ENCODE data around the gene FNBP1. TPM values are rescaled to one million over a fixed set of nuclear protein-coding genes. Genes with fewer than 3 reads are reported as not detected.

Gene FNBP1
- 10.2 and 11.0 TPM in 2 replicates for polyA plus RNA-seq (2012; rRNA removed)
- 13.1 and 17.9 TPM in 2 replicates for polyA plus RNA-seq (2012; cell fraction: cytosol; rRNA removed)
- 19.1 and 20.3 TPM in 2 replicates for polyA plus RNA-seq (2012; cell fraction: nucleus; rRNA removed)

DNA sequence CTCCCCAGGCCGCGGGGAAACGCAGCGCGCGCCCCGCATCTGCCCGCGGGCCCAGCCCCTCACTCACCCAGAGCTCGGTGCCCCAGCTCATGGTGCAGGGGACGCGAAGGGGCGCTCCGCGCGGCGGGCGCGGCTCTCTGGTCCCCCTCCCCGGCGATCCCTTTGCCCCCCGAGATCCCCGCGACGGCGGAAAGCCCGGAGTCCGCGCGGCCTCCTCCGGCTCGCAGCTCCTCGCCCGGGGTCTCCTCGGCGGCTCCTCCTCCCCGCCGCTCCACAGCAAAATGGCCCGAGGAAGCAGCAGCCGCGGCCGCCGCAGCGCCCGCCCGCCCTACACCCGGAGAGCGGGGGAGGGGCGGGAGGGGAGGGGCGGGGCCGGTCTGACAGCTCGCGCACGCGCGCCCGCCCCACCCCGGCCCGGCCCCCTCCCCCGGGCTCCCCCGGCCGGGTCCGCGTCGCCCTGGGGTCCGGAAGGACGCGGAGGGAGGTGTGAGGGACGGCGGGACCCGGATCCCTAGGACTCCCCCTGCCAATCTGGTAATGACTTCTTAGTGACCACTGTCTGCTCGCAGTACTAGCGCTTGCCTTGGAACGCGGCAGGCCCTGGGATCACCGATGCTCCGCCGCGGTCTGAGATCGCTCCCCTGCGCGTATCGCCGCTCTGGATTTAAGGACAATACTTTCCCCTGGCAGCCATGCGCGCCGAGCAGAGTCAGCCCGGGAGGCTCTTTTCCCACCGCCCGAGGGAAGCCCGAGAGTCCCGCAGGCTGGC, at the start of gene FNBP1:
Gene FNBP1 (minus strand): TSS at position 305 of the 769 bp plus-strand sequence. CDS start 214 bp downstream, at position 91.
- CTCF ChIA-PET: interaction anchor here (0.6 to 1.2 kb wide), 5 partner anchors 8 to 232 kb away, joined by 3 to 7 read pairs (median 3); partner anchors contain the start of gene GPR107
- TF ChIP-seq, protein P1, sequence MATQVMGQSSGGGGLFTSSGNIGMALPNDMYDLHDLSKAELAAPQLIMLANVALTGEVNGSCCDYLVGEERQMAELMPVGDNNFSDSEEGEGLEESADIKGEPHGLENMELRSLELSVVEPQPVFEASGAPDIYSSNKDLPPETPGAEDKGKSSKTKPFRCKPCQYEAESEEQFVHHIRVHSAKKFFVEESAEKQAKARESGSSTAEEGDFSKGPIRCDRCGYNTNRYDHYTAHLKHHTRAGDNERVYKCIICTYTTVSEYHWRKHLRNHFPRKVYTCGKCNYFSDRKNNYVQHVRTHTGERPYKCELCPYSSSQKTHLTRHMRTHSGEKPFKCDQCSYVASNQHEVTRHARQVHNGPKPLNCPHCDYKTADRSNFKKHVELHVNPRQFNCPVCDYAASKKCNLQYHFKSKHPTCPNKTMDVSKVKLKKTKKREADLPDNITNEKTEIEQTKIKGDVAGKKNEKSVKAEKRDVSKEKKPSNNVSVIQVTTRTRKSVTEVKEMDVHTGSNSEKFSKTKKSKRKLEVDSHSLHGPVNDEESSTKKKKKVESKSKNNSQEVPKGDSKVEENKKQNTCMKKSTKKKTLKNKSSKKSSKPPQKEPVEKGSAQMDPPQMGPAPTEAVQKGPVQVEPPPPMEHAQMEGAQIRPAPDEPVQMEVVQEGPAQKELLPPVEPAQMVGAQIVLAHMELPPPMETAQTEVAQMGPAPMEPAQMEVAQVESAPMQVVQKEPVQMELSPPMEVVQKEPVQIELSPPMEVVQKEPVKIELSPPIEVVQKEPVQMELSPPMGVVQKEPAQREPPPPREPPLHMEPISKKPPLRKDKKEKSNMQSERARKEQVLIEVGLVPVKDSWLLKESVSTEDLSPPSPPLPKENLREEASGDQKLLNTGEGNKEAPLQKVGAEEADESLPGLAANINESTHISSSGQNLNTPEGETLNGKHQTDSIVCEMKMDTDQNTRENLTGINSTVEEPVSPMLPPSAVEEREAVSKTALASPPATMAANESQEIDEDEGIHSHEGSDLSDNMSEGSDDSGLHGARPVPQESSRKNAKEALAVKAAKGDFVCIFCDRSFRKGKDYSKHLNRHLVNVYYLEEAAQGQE (IDR thresholded peaks at IDR 0.05; ENCODE audit: low read depth, low read length): 0 out of 2 replicates have a peak, but pooled peaks have one; percentile 66
- TF ChIP-seq TEAD4 (IDR thresholded peaks at IDR 0.05; ENCODE audit: borderline replicate concordance, insufficient read depth) (no peak), NFIC (IDR thresholded peaks at IDR 0.05; ENCODE audit: borderline replicate concordance) (no peak), MEF2A (IDR thresholded peaks at IDR 0.05; ENCODE audit: borderline replicate concordance, low read depth) (no peak), RFX5 (IDR thresholded peaks at IDR 0.05; ENCODE audit: low read length) (no peak), FOSL2 (IDR thresholded peaks at IDR 0.05; ENCODE audit: borderline replicate concordance, low read depth) (no peak; the same call in 1 of the 2 replicates), YY1 (IDR thresholded peaks at IDR 0.05; ENCODE audit: low read depth) (peak; percentile 75; the same call in 1 of the 2 replicates), TAF1 (IDR thresholded peaks at IDR 0.05; ENCODE audit: borderline replicate concordance, low read depth, low read length) (peak; percentile 94), SMC3 (IDR thresholded peaks at IDR 0.05; ENCODE audit: low read depth, low read length) (no peak), RCOR1 (IDR thresholded peaks at IDR 0.05; ENCODE audit: low read length) (no peak), EZH2phosphoT487 (IDR thresholded peaks at IDR 0.05; ENCODE audit: borderline replicate concordance, low read depth) (no peak), POLR2AphosphoS5 (IDR thresholded peaks at IDR 0.05; ENCODE audit: low read depth, low read length) (peak; percentile 67), FOXJ3 (CRISPR knock-in tag; IDR thresholded peaks at IDR 0.05) (no peak), GABPA (IDR thresholded peaks at IDR 0.05; ENCODE audit: low read depth) (no peak), GATA2 (CRISPR knock-in tag; IDR thresholded peaks at IDR 0.05) (no peak), SIN3A (IDR thresholded peaks at IDR 0.05; ENCODE audit: borderline replicate concordance, low read depth, low read length) (0 out of 2 replicates have a peak, but pooled peaks have one; percentile 60)
- TF ChIP-seq, protein P2, sequence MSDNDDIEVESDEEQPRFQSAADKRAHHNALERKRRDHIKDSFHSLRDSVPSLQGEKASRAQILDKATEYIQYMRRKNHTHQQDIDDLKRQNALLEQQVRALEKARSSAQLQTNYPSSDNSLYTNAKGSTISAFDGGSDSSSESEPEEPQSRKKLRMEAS (IDR thresholded peaks at IDR 0.05; ENCODE audit: low read depth): peak; percentile 45; the same call in 1 of the 2 replicates
- TF ChIP-seq, protein P3, sequence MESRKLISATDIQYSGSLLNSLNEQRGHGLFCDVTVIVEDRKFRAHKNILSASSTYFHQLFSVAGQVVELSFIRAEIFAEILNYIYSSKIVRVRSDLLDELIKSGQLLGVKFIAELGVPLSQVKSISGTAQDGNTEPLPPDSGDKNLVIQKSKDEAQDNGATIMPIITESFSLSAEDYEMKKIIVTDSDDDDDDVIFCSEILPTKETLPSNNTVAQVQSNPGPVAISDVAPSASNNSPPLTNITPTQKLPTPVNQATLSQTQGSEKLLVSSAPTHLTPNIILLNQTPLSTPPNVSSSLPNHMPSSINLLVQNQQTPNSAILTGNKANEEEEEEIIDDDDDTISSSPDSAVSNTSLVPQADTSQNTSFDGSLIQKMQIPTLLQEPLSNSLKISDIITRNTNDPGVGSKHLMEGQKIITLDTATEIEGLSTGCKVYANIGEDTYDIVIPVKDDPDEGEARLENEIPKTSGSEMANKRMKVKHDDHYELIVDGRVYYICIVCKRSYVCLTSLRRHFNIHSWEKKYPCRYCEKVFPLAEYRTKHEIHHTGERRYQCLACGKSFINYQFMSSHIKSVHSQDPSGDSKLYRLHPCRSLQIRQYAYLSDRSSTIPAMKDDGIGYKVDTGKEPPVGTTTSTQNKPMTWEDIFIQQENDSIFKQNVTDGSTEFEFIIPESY (IDR thresholded peaks at IDR 0.05; ENCODE audit: borderline replicate concordance, low read depth): no peak
- TF ChIP-seq, protein P4, sequence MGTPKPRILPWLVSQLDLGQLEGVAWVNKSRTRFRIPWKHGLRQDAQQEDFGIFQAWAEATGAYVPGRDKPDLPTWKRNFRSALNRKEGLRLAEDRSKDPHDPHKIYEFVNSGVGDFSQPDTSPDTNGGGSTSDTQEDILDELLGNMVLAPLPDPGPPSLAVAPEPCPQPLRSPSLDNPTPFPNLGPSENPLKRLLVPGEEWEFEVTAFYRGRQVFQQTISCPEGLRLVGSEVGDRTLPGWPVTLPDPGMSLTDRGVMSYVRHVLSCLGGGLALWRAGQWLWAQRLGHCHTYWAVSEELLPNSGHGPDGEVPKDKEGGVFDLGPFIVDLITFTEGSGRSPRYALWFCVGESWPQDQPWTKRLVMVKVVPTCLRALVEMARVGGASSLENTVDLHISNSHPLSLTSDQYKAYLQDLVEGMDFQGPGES (IDR thresholded peaks at IDR 0.05; ENCODE audit: low read depth, low read length): no peak
- TF ChIP-seq, protein P5, sequence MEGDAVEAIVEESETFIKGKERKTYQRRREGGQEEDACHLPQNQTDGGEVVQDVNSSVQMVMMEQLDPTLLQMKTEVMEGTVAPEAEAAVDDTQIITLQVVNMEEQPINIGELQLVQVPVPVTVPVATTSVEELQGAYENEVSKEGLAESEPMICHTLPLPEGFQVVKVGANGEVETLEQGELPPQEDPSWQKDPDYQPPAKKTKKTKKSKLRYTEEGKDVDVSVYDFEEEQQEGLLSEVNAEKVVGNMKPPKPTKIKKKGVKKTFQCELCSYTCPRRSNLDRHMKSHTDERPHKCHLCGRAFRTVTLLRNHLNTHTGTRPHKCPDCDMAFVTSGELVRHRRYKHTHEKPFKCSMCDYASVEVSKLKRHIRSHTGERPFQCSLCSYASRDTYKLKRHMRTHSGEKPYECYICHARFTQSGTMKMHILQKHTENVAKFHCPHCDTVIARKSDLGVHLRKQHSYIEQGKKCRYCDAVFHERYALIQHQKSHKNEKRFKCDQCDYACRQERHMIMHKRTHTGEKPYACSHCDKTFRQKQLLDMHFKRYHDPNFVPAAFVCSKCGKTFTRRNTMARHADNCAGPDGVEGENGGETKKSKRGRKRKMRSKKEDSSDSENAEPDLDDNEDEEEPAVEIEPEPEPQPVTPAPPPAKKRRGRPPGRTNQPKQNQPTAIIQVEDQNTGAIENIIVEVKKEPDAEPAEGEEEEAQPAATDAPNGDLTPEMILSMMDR (IDR thresholded peaks at IDR 0.05): no peak; the same call in 1 of the 2 replicates
- TF ChIP-seq, protein P6, sequence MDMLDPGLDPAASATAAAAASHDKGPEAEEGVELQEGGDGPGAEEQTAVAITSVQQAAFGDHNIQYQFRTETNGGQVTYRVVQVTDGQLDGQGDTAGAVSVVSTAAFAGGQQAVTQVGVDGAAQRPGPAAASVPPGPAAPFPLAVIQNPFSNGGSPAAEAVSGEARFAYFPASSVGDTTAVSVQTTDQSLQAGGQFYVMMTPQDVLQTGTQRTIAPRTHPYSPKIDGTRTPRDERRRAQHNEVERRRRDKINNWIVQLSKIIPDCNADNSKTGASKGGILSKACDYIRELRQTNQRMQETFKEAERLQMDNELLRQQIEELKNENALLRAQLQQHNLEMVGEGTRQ (IDR thresholded peaks at IDR 0.05; ENCODE audit: borderline replicate concordance, low read depth, low read length): no peak

More for the DNA sequence above, at the start of gene FNBP1:
- H3K4me2 ChIP-seq: peak within 1 kb of the TSS; percentile 77
- no peaks in the 10 kb centered on the region for H3K36me3 ChIP-seq (replicated peaks in 1 of 2; ENCODE audit: control insufficient read depth in 1 of 2, insufficient read depth in 2 of 2, low read length in 1 of 2)
- H4K20me1 ChIP-seq (ENCODE audit: insufficient read depth): peaks cover 30% of the 10 kb centered on the region
- H3F3A ChIP-seq (replicated peaks; ENCODE audit: insufficient read depth): peaks cover 20% of the 10 kb centered on the region
- H3K9me3 ChIP-seq: no peaks in the 10 kb centered on the region
- peak within 1 kb of the TSS; percentile 85 for H3K9ac ChIP-seq
- DNase-seq: peak; percentile 99
- POLR2A ChIA-PET: interaction anchor here (0.6 to 1.6 kb wide), 4 partner anchors 10 to 158 kb away, joined by 3 to 5 read pairs (median 4); partner anchors contain the start of gene GPR107
- H3K4me3 ChIP-seq (ENCODE audit: low read depth in 2 of 2, low read length in 1 of 2): peak within 1 kb of the TSS; percentile 81 to 85
- H3K27me3 ChIP-seq (ENCODE audit: insufficient read depth): no peaks in the 10 kb centered on the region
- no peaks in the 10 kb centered on the region for H3K9me2 ChIP-seq
- peaks cover 43% of the 10 kb centered on the region for H3K79me2 ChIP-seq (ENCODE audit: insufficient read depth)
- WGBS (ENCODE audit: low lambda C conversion rate): under 1% methylated on average over 21 of the region's 92 CpGs
- peaks cover 12% of the 10 kb centered on the region in 2 experiments; a peak in 3 of 4 replicates for H3K4me1 ChIP-seq (ENCODE audit: control insufficient read depth in 1 of 2, insufficient read depth in 2 of 2, low read depth in 1 of 2, low read length in 1 of 2)
- H3K27ac ChIP-seq (ENCODE audit: low read depth in 2 of 2, low read length in 1 of 2): peak within 1 kb of the TSS; percentile 72 to 77
- H2AFZ ChIP-seq (ENCODE audit: low read depth): peak within 1 kb of the TSS; percentile 87
